ENCODE measurements around the gene LYPD4. TPM values are rescaled to one million over a fixed set of nuclear protein-coding genes. Genes with fewer than 3 reads are reported as not detected.

LYPD4 gene
- total RNA-seq, 2 experiments from 2014 or later: not detected

DNA sequence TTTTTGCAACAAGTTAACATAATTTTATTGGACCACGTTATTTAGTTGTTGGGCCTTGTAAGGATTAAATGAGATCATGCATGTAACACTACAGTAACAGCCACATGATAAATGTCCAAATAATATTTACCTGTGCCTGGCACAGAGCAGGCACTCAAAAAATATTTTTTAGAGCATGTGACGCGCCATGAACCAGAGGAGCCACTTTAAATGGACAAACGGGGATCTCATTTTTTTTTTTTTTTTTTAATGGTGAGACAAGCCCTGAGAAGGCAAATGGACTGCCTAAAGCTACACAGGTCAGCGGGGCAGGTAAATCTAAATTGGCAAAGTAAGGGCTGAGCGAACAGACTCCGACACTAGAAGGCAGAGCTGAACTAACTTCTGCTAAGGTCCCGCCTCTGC lies 14.7 kb upstream of the LYPD4 start:
- peak overlapping the region; percentile 96 for H3K4me3 ChIP-seq (ENCODE audit: low read depth, low read length, poor library complexity, severe bottlenecking)
- DNase-seq (ENCODE audit: low spot score): no peak
- H3K4me2 ChIP-seq (ENCODE audit: low read length): peak overlapping the region; percentile 87
- BruUV-seq (replicated peaks): TSS peak; percentile 86
- no peaks in the 10 kb centered on the region for H3K9me3 ChIP-seq (ENCODE audit: low read length)
- intact Hi-C loops (cut with micrococcal nuclease; ENCODE audit: unreplicated experiment): loop anchor here (2.0 kb wide), 1 partner anchor 26 kb away; no protein-coding TSS in a partner anchor
- H3K4me1 ChIP-seq (ENCODE audit: insufficient read depth, low read length, poor library complexity, severe bottlenecking): peaks cover 55% of the 10 kb centered on the region
- no peak for TF ChIP-seq EZH2phosphoT487 (IDR thresholded peaks at IDR 0.05; ENCODE audit: borderline replicate concordance, low read depth, low read length)
- TF ChIP-seq, protein P1, sequence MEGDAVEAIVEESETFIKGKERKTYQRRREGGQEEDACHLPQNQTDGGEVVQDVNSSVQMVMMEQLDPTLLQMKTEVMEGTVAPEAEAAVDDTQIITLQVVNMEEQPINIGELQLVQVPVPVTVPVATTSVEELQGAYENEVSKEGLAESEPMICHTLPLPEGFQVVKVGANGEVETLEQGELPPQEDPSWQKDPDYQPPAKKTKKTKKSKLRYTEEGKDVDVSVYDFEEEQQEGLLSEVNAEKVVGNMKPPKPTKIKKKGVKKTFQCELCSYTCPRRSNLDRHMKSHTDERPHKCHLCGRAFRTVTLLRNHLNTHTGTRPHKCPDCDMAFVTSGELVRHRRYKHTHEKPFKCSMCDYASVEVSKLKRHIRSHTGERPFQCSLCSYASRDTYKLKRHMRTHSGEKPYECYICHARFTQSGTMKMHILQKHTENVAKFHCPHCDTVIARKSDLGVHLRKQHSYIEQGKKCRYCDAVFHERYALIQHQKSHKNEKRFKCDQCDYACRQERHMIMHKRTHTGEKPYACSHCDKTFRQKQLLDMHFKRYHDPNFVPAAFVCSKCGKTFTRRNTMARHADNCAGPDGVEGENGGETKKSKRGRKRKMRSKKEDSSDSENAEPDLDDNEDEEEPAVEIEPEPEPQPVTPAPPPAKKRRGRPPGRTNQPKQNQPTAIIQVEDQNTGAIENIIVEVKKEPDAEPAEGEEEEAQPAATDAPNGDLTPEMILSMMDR (conservative IDR thresholded peaks at IDR 0.05; ENCODE audit: low read length): peak; percentile 67
- H2AFZ ChIP-seq (ENCODE audit: low read length): peak overlapping the region; percentile 88
- ChIA-PET CTCF (ENCODE audit: unreplicated experiment) (interaction anchor here (0.6 to 0.9 kb wide), 2 partner anchors 9 to 14 kb away, joined by 3 to 6 read pairs; no protein-coding TSS in a partner anchor), POLR2A (interaction anchor here (0.7 to 2.6 kb wide), 11 partner anchors 10 to 198 kb away, joined by 3 to 12 read pairs (median 5); no protein-coding TSS in a partner anchor)
- H4K20me1 ChIP-seq (ENCODE audit: insufficient read depth, low read length): peaks cover 33% of the 10 kb centered on the region
- H3K9me2 ChIP-seq (ENCODE audit: insufficient read depth, low read length): no peaks in the 10 kb centered on the region
- peaks cover 41% of the 10 kb centered on the region for H3K79me2 ChIP-seq (ENCODE audit: insufficient read depth, low read depth, low read length)
- peaks cover 39% of the 10 kb centered on the region for H3K36me3 ChIP-seq (ENCODE audit: insufficient read depth, low read length)
- peak overlapping the region; percentile 85 for H3K27ac ChIP-seq (ENCODE audit: low read depth, low read length, poor library complexity, severe bottlenecking)

DNA sequence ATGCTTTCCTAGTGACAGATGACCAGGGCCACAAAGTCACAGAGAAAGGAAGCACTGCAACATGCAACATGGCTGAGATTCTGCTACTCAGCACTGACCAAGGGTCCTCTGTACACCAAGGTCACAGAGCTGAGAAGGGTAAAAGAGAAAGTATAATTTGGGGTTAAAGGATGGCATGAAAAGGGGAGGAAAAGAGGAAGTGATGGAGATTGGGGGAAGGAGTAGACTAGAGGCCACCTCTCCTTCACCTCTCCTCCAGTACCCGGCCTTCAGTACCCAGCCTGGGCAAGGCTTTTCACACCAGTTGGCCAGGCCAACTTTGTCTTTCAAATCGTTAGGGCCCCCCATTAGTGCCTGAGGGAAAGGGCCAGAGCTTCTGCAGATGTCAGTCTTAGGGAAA lies 9.3 kb upstream of the LYPD4 start:
- Histone ChIP-seq H3K36me3 (ENCODE audit: insufficient read depth, low read length) (no peaks in the 10 kb centered on the region), H3K4me3 (ENCODE audit: low read depth, low read length, poor library complexity, severe bottlenecking) (no peak overlapping the region), H3K27ac (ENCODE audit: low read depth, low read length, poor library complexity, severe bottlenecking) (no peak overlapping the region), H3K9me3 (ENCODE audit: low read length) (no peaks in the 10 kb centered on the region), H3K4me1 (ENCODE audit: insufficient read depth, low read length, poor library complexity, severe bottlenecking) (peaks cover 16% of the 10 kb centered on the region), H4K20me1 (ENCODE audit: insufficient read depth, low read length) (no peaks in the 10 kb centered on the region), H2AFZ (ENCODE audit: low read length) (no peak overlapping the region), H3K4me2 (ENCODE audit: low read length) (no peak overlapping the region), H3K79me2 (ENCODE audit: insufficient read depth, low read depth, low read length) (no peaks in the 10 kb centered on the region), H3K9me2 (ENCODE audit: insufficient read depth, low read length) (no peaks in the 10 kb centered on the region)
- CTCF ChIA-PET (ENCODE audit: unreplicated experiment): no interaction called here
- intact Hi-C loops (cut with micrococcal nuclease; ENCODE audit: unreplicated experiment): no loop called here
- TF ChIP-seq, protein P1 (conservative IDR thresholded peaks at IDR 0.05; ENCODE audit: low read length): no peak
- no peak for TF ChIP-seq EZH2phosphoT487 (IDR thresholded peaks at IDR 0.05; ENCODE audit: borderline replicate concordance, low read depth, low read length)
- no TSS peak for BruUV-seq (replicated peaks)
- POLR2A ChIA-PET: no interaction called here
- no peak for DNase-seq (ENCODE audit: low spot score)

DNA sequence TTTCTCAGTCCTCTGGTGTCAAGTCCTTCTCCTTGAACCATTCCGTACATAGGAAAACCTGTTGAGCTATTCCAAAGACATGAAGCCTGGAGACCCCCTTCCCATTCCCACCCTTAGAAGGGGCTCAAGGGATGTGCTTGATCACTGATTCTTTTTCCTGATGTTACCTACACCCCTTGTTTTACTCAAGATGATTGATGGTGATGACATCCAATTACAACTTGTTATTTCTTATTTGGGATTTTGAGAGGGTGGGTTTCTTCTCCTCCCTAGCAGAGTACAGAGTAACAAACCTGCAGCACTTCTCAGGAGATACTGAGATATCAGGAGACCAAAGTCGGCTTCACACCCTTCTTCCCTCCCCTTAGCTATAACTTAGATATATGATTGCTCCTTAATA lies 8.9 kb upstream of the LYPD4 start:
- intact Hi-C loops (cut with micrococcal nuclease; ENCODE audit: unreplicated experiment): no loop called here
- CTCF ChIA-PET (ENCODE audit: unreplicated experiment): no interaction called here
- H3K36me3 ChIP-seq (ENCODE audit: insufficient read depth, low read length): no peaks in the 10 kb centered on the region
- no peak overlapping the region for H3K4me3 ChIP-seq (ENCODE audit: low read depth, low read length, poor library complexity, severe bottlenecking)
- no peaks in the 10 kb centered on the region for H3K9me2 ChIP-seq (ENCODE audit: insufficient read depth, low read length)
- no peak overlapping the region for H3K4me2 ChIP-seq (ENCODE audit: low read length)
- POLR2A ChIA-PET: no interaction called here
- no peak for TF ChIP-seq EZH2phosphoT487 (IDR thresholded peaks at IDR 0.05; ENCODE audit: borderline replicate concordance, low read depth, low read length)
- TF ChIP-seq, protein P1 (conservative IDR thresholded peaks at IDR 0.05; ENCODE audit: low read length): no peak
- no peak for DNase-seq (ENCODE audit: low spot score)
- H3K27ac ChIP-seq (ENCODE audit: low read depth, low read length, poor library complexity, severe bottlenecking): no peak overlapping the region
- H3K4me1 ChIP-seq (ENCODE audit: insufficient read depth, low read length, poor library complexity, severe bottlenecking): peaks cover 13% of the 10 kb centered on the region
- no peak overlapping the region for H2AFZ ChIP-seq (ENCODE audit: low read length)
- no peaks in the 10 kb centered on the region for H3K79me2 ChIP-seq (ENCODE audit: insufficient read depth, low read depth, low read length)
- H4K20me1 ChIP-seq (ENCODE audit: insufficient read depth, low read length): no peaks in the 10 kb centered on the region
- no peaks in the 10 kb centered on the region for H3K9me3 ChIP-seq (ENCODE audit: low read length)
- no TSS peak for BruUV-seq (replicated peaks)

Measured in OCI-LY7 (cell line).